Psoas muscle (tissue), 8 donors: Measurements from ENCODE around the gene TRPM2. TPM values are rescaled to one million over a fixed set of nuclear protein-coding genes. Genes with fewer than 3 reads are reported as not detected.

Source experiments
- ATAC-seq, 4 donors: fragments of 200-7000 bp; cut with Tn5 transposase; one replicate each; pipeline ENCODE4 v1.9.1; 2020; ENCODE audit warnings: moderate library complexity in 3 of 4, mild to moderate bottlenecking in 2 of 4
- DNase-seq, 2 donors: peaks; one replicate each; pipeline ENCODE4 v3.0.0-alpha.2; 2020
- H3K27ac ChIP-seq: fragments of 200-600 bp; one replicate; pipeline ENCODE4 v1.8.0; 2022
- H3K27me3 ChIP-seq, 3 donors: fragments of 200-600 bp in 1 of 3; one replicate each; pipeline versions ENCODE4 v1.6.1 to v1.8.0; 2013 to 2022; ENCODE audit warnings: low read length in 2 of 3, mild to moderate bottlenecking in 2 of 3, moderate library complexity in 1 of 3; ENCODE audit not compliant: insufficient read depth in 3 of 3
- H3K36me3 ChIP-seq, 2 donors: fragments of 200-600 bp in 1 of 2; one replicate each; pipeline versions ENCODE4 v1.6.1 to v1.8.0; 2013 to 2022; ENCODE audit warnings: low read depth in 1 of 2, mild to moderate bottlenecking in 1 of 2, moderate library complexity in 1 of 2; ENCODE audit not compliant: insufficient read depth in 1 of 2
- H3K4me1 ChIP-seq: fragments of 200-600 bp; one replicate; pipeline ENCODE4 v1.8.0; 2022
- H3K4me3 ChIP-seq: fragments of 200-600 bp; one replicate; pipeline ENCODE4 v1.8.0; 2022; ENCODE audit warnings: mild to moderate bottlenecking
- H3K9me3 ChIP-seq: fragments of 200-600 bp; one replicate; pipeline ENCODE4 v1.8.0; 2022
- CTCF ChIP-seq: fragments of 200-600 bp; IDR thresholded peaks from one replicate; pipeline ENCODE4 v1.8.0; 2022; ENCODE audit warnings: antibody characterized with exemption
- WGBS, 3 donors: extraction: QIAGEN DNeasy Blood & Tissue Kit; methylation state at CpG; one replicate each; pipeline versions ENCODE4 v1.1.6 to v1.1.7; 2013; 5-methylcytosine and 5-hydroxymethylcytosine counted together
- intact Hi-C, 2 donors: fragments of 100-400 bp; cut with DNase I; formaldehyde crosslinking; loops; one replicate each; pipeline versions ENCODE4 v1.11.0 to v1.14.2; 2022
- polyA plus RNA-seq, 3 donors: library from polyadenylated mRNA; stranded (reverse); fragments of 200-250 nt; gene quantifications; one replicate each; pipeline ENCODE4 v1.2.3, GENCODE V29; 2013
- total RNA-seq, 4 donors: library from RNA; stranded (reverse); fragmentation: NEBNext Ultra II Directional in 2 of 4; extraction: Animal tissue kit (Norgen Biotek cat#: 25700) in 2 of 4; gene quantifications; one replicate each; pipeline versions ENCODE4 v1.2.1 to v1.2.4, GENCODE V29; 2021 to 2023
- donor health status: healthy with polysubstance abuse.
- donor health status: DM: no; HTN: no; CAD: no; lungs with moderate emphysema.
- donor health status: Bipolar disorder and iron deficiency.
- donor health status: healthy.
- donor health status: DM: yes; HTN: yes; CAD: no.
- donor health status: DM: no; HTN: no; CAD: no.
- donor health status: DM: no; HTN: no; CAD: no.
- donor health status: DM: yes; HTN: yes; CAD: no.

TRPM2 gene
- total and polyA plus RNA-seq, 7 donors, result 0.08 to 1.7 (median 0.76) TPM

GRCh38 chr21:44326716-44327602 lies 26.5 kb upstream of the TRPM2 start:
- no peaks in the 10 kb centered on the region for H3K4me1 ChIP-seq
- peaks cover 0 to 44% of the 10 kb centered on the region in 2 donors for H3K36me3 ChIP-seq
- TF ChIP-seq CTCF, result no peak
- intact Hi-C loops, result loop anchor here in 1 of 2 donors (10.0 kb wide), 1 partner anchor 58 kb away; no protein-coding TSS in a partner anchor
- no peak overlapping the region for H3K4me3 ChIP-seq
- no peaks in the 10 kb centered on the region for H3K27me3 ChIP-seq
- no peak overlapping the region for H3K27ac ChIP-seq
- ATAC-seq (no peak), DNase-seq (no peak)
- 87 to 91% (median 89%) methylated on average over 24 to 26 of the region's 26 CpGs for WGBS, 3 donors
- no peaks in the 10 kb centered on the region for H3K9me3 ChIP-seq

- H3K36me3 ChIP-seq, result peaks cover 0 to 39% of the 10 kb centered on the region in 2 donors
- no peak for TF ChIP-seq CTCF
- no peaks in the 10 kb centered on the region for H3K9me3 ChIP-seq
- H3K27ac ChIP-seq, result no peak overlapping the region
- no peaks in the 10 kb centered on the region for H3K27me3 ChIP-seq
- H3K4me1 ChIP-seq, result no peaks in the 10 kb centered on the region
- intact Hi-C loops, result loop anchor here in 1 of 2 donors (10.0 kb wide), 1 partner anchor 57 kb away; no protein-coding TSS in a partner anchor
- ATAC-seq (no peak), DNase-seq (no peak)
- no peak overlapping the region for H3K4me3 ChIP-seq
- 88 to 91% (median 89%) methylated on average over 10 to 11 of the region's 11 CpGs for WGBS, 3 donors
These were observed 25.8 kb upstream of the TRPM2 start for GRCh38 chr21:44327603-44327974.

GRCh38 chr21:44328242-44328895 lies 25.1 kb upstream of the TRPM2 start:
- H3K27ac ChIP-seq, result no peak overlapping the region
- no peaks in the 10 kb centered on the region for H3K27me3 ChIP-seq
- 84 to 87% (median 86%) methylated on average over 25 of the region's 25 CpGs for WGBS, 3 donors
- peaks cover 0 to 38% of the 10 kb centered on the region in 2 donors for H3K36me3 ChIP-seq
- intact Hi-C loops, result loop anchor here in 1 of 2 donors (10.0 kb wide), 1 partner anchor 56 kb away; no protein-coding TSS in a partner anchor
- H3K9me3 ChIP-seq, result no peaks in the 10 kb centered on the region
- no peaks in the 10 kb centered on the region for H3K4me1 ChIP-seq
- ATAC-seq (no peak), DNase-seq (no peak)
- no peak overlapping the region for H3K4me3 ChIP-seq
- TF ChIP-seq CTCF, result no peak

- no peaks in the 10 kb centered on the region for H3K9me3 ChIP-seq
- peaks cover 0 to 32% of the 10 kb centered on the region in 2 donors for H3K36me3 ChIP-seq
- H3K27me3 ChIP-seq, result no peaks in the 10 kb centered on the region
- intact Hi-C loops, result loop anchor here in 1 of 2 donors (10.0 kb wide), 1 partner anchor 56 kb away; no protein-coding TSS in a partner anchor
- no peak overlapping the region for H3K27ac ChIP-seq
- no peak overlapping the region for H3K4me3 ChIP-seq
- TF ChIP-seq CTCF, result no peak
- DNase-seq (no peak), ATAC-seq (no peak)
- WGBS, 3 donors, result 59 to 73% (median 65%) methylated on average over 26 of the region's 26 CpGs
- H3K4me1 ChIP-seq, result no peaks in the 10 kb centered on the region
These were observed 24.1 kb upstream of the TRPM2 start for GRCh38 chr21:44329086-44329889.
